Adrenal gland (tissue), 12 donors: ENCODE measurements around the gene RLN3. TPM values are rescaled to one million over a fixed set of nuclear protein-coding genes. Genes with fewer than 3 reads are reported as not detected.

Experiments used
- DNase-seq, 7 donors: peaks; one replicate each; pipeline ENCODE4 v3.0.0-alpha.2; 2019 to 2020
- H3K27ac ChIP-seq, 5 donors: fragments of 200-600 bp; sonication (generic) in 4 of 5; 1 replicate in 3 of 5; 2 replicates in 2 of 5; pipeline versions ENCODE4 v1.5.1 to v1.8.0; 2016 to 2020; ENCODE audit warnings: mild to moderate bottlenecking in 1 of 5
- H3K27me3 ChIP-seq: fragments of 200-600 bp; 2 replicates; pipeline ENCODE4 v1.8.0; 2021
- H3K36me3 ChIP-seq, 2 donors: fragments of 200-600 bp; replicated peaks in 1 of 2; 1 replicate in 1 of 2; 2 replicates in 1 of 2; pipeline versions ENCODE4 v1.5.1 to v1.8.0; 2018 to 2022
- H3K4me1 ChIP-seq, 2 donors: fragments of 200-600 bp; replicated peaks in 1 of 2; 1 replicate in 1 of 2; 2 replicates in 1 of 2; pipeline versions ENCODE4 v1.5.1 to v1.8.0; 2018 to 2021
- H3K4me3 ChIP-seq, 4 donors: fragments of 200-600 bp; sonication (generic) in 3 of 4; one replicate each; pipeline ENCODE4 v1.5.1; 2016 to 2018
- H3K9me3 ChIP-seq, 3 donors: fragments of 200-600 bp; sonication (generic) in 1 of 3; replicated peaks in 1 of 3; 1 replicate in 2 of 3; 2 replicates in 1 of 3; pipeline versions ENCODE4 v1.5.1 to v1.8.0; 2016 to 2021
- CTCF ChIP-seq, 6 experiments: fragments of 450-650 bp in 4 of 6; fragments of 200-600 bp in 2 of 6; sonication (generic) in 1 of 6; IDR thresholded peaks; 1 replicate in 5 of 6; 2 replicates in 1 of 6; pipeline versions ENCODE4 v1.5.1 to v1.8.0; 2016 to 2021; ENCODE audit warnings: antibody characterized with exemption in 6 of 6, mild to moderate bottlenecking in 2 of 6, moderate library complexity in 1 of 6
- POLR2A ChIP-seq, 2 donors: fragments of 450-650 bp; IDR thresholded peaks; one replicate each; pipeline ENCODE4 v1.6.1; 2017; ENCODE audit warnings: antibody characterized with exemption in 2 of 2, mild to moderate bottlenecking in 2 of 2, moderate library complexity in 1 of 2
- WGBS, 4 donors: extraction: QIAGEN DNeasy Blood & Tissue Kit in 2 of 4; methylation state at CpG; one replicate each; pipeline versions ENCODE4 v1.1.5 to v1.1.7; 2013 to 2017; 5-methylcytosine and 5-hydroxymethylcytosine counted together
- intact Hi-C, 2 donors: fragments of 100-400 bp; cut with DNase I; formaldehyde crosslinking; loops; one replicate each; pipeline versions ENCODE4 v1.14.1 to v1.15.0; 2022 to 2023
- polyA plus RNA-seq, 3 donors: library from polyadenylated mRNA; stranded (reverse); fragments of 200-250 nt in 2 of 3; fragments of 350-450 nt in 1 of 3; fragmentation: Illumina TruSeq in 1 of 3; extraction: RNeasy Lipid Tissue Mini Kit (QIAGEN cat#74804) in 1 of 3; gene quantifications; one replicate each; pipeline ENCODE4 v1.2.3, GENCODE V29; 2013 to 2014
- total RNA-seq, 9 donors: library from RNA; depleted of rRNA in 4 of 9; stranded (reverse); fragments of >200 nt in 4 of 9; fragments of 120-200 nt in 1 of 9; fragmentation: NEBNext Ultra II Directional in 1 of 9; extraction: Animal tissue kit (Norgen Biotek cat#: 25700) in 1 of 9; gene quantifications; one replicate each; pipeline versions ENCODE4 v1.1.0 to v1.2.4, GENCODE V29; 2013 to 2023
- donor health status: healthy with polysubstance abuse.
- donor health status: Bipolar disorder and iron deficiency.
- donor health status: DM: yes; HTN: yes; CAD: no.
- donor health status: DM: no; HTN: no; CAD: no.
- donor health status: DM: no; HTN: no; CAD: no.
- donor health status: DM: yes; HTN: yes; CAD: no.

RLN3 gene
- total and polyA plus RNA-seq, 12 donors = not detected

GRCh38 chr19:14073925-14074838 lies 46.2 kb downstream of the RLN3 start:
- Histone ChIP-seq H3K4me1 (peaks cover 20 to 33% of the 10 kb centered on the region in 2 donors), H3K9me3 (no peaks in the 10 kb centered on the region), H3K4me3 (peak overlapping the region; percentile 18 to 71 (median 50)), H3K27me3 (no peaks in the 10 kb centered on the region), H3K36me3 (no peaks in the 10 kb centered on the region), H3K27ac (peak overlapping the region; percentile 60 to 90 (median 79))
- peak in 2 of 7 donors; percentile 43 to 55 for DNase-seq
- WGBS, 4 donors = 2 to 7% (median 6%) methylated on average over 10 to 44 of the region's 44 CpGs
- intact Hi-C loops = loop anchor here in 1 of 2 donors (5.0 kb wide), 1 partner anchor 192 kb away; no protein-coding TSS in a partner anchor
- TF ChIP-seq POLR2A (IDR thresholded peaks at IDR 0.05) = no peak
- no peak for TF ChIP-seq CTCF (IDR thresholded peaks at IDR 0.05)

- no peak overlapping the region for H3K4me3 ChIP-seq
- no peaks in the 10 kb centered on the region for H3K36me3 ChIP-seq
- H3K27me3 ChIP-seq = no peaks in the 10 kb centered on the region
- intact Hi-C loops = no loop called here
- 57 to 76% (median 69%) methylated on average over 2 of the region's 2 CpGs for WGBS, 4 donors
- H3K4me1 ChIP-seq = peaks cover 24 to 31% of the 10 kb centered on the region in 2 donors
- TF ChIP-seq POLR2A (IDR thresholded peaks at IDR 0.05) (no peak), CTCF (IDR thresholded peaks at IDR 0.05) (no peak)
- peak in 1 of 7 donors; percentile 16 for DNase-seq
- H3K27ac ChIP-seq = no peak overlapping the region
- no peaks in the 10 kb centered on the region for H3K9me3 ChIP-seq
Observed at GRCh38 chr19:14078411-14078810, 50.5 kb downstream of the RLN3 start.

Other genes with a start within 250 kb of the RLN3 start
- 10 to 100 TPM in 4 of 9 donors, 1 to 10 TPM in 5; 1.3 to 15.4 (median 9.5) TPM for gene ZSWIM4, start 232.7 kb upstream of the RLN3 start, total RNA-seq
- 1 to 10 TPM; 1.7 to 6.4 (median 3.2) TPM for gene ZSWIM4, start 232.7 kb upstream of the RLN3 start, polyA plus RNA-seq
- gene NANOS3, start 151.0 kb upstream of the RLN3 start, total RNA-seq = 1 to 10 TPM in 1 of 9 donors, under 1 TPM in 1, not detected in 7; 0.28 to 1.9 TPM
- 1 to 10 TPM in 1 of 3 donors, under 1 TPM in 1, not detected in 1; 0.71 to 1.9 TPM for gene NANOS3, start 151.0 kb upstream of the RLN3 start, polyA plus RNA-seq
- gene BRME1, start 122.0 kb upstream of the RLN3 start, total RNA-seq = 1 to 10 TPM in 4 of 9 donors, under 1 TPM in 4, not detected in 1; 0.21 to 1.8 (median 1.2) TPM
- 1 to 10 TPM in 2 of 3 donors, under 1 TPM in 1; 0.26 to 4.5 (median 4.1) TPM for gene BRME1, start 122.0 kb upstream of the RLN3 start, polyA plus RNA-seq
- gene CC2D1A, start 121.9 kb upstream of the RLN3 start, total RNA-seq = 10 to 100 TPM in 8 of 9 donors, 1 to 10 TPM in 1; 9.0 to 38.4 (median 28.8) TPM
- 100 to 1,000 TPM in 1 of 3 donors, 10 to 100 TPM in 2; 10.8 to 125 (median 68.1) TPM for gene CC2D1A, start 121.9 kb upstream of the RLN3 start, polyA plus RNA-seq
- 1 to 10 TPM in 1 of 9 donors, under 1 TPM in 5, not detected in 3; 0.35 to 2.1 (median 0.52) TPM for gene PODNL1, start 89.7 kb upstream of the RLN3 start, total RNA-seq
- gene PODNL1, start 89.7 kb upstream of the RLN3 start, polyA plus RNA-seq = 1 to 10 TPM in 2 of 3 donors, under 1 TPM in 1; 0.15 to 1.7 (median 1.1) TPM
- gene DCAF15, start 75.6 kb upstream of the RLN3 start, total RNA-seq = 10 to 100 TPM in 7 of 9 donors, 1 to 10 TPM in 2; 7.6 to 22.8 (median 12.8) TPM
- gene DCAF15, start 75.6 kb upstream of the RLN3 start, polyA plus RNA-seq = 100 to 1,000 TPM in 1 of 3 donors, 10 to 100 TPM in 1, 1 to 10 TPM in 1; 6.7 to 147 (median 54.1) TPM
- 10 to 100 TPM in 3 of 9 donors, 1 to 10 TPM in 6; 1.5 to 21.4 (median 7.3) TPM for gene RFX1, start 21.8 kb upstream of the RLN3 start, total RNA-seq
- 10 to 100 TPM in 1 of 3 donors, 1 to 10 TPM in 2; 1.4 to 15.4 (median 6.8) TPM for gene RFX1, start 21.8 kb upstream of the RLN3 start, polyA plus RNA-seq
- gene IL27RA, start 3.6 kb downstream of the RLN3 start, total RNA-seq = 1 to 10 TPM; 1.2 to 5.2 (median 3.9) TPM
- 1 to 10 TPM; 1.6 to 3.6 (median 2.5) TPM for gene IL27RA, start 3.6 kb downstream of the RLN3 start, polyA plus RNA-seq
- gene PALM3, start 33.9 kb downstream of the RLN3 start, total RNA-seq = under 1 TPM in 4 of 9 donors, not detected in 5; 0.22 to 0.76 (median 0.66) TPM
- gene PALM3, start 33.9 kb downstream of the RLN3 start, polyA plus RNA-seq = 1 to 10 TPM in 1 of 3 donors, under 1 TPM in 2; 0.18 to 1.9 (median 0.27) TPM
- 10 to 100 TPM in 2 of 9 donors, 1 to 10 TPM in 6, under 1 TPM in 1; 0.78 to 87.9 (median 2.9) TPM for gene MISP3, start 44.6 kb downstream of the RLN3 start, total RNA-seq
- 1 to 10 TPM; 1.7 to 9.8 (median 4.0) TPM for gene MISP3, start 44.6 kb downstream of the RLN3 start, polyA plus RNA-seq
- not detected for gene C19orf67, start 57.6 kb downstream of the RLN3 start, total RNA-seq
- gene C19orf67, start 57.6 kb downstream of the RLN3 start, polyA plus RNA-seq = not detected
- gene SAMD1, start 62.6 kb downstream of the RLN3 start, total RNA-seq = 10 to 100 TPM; 13.2 to 40.6 (median 25.9) TPM
- gene SAMD1, start 62.6 kb downstream of the RLN3 start, polyA plus RNA-seq = 10 to 100 TPM; 10.0 to 41.9 (median 28.4) TPM
- 100 to 1,000 TPM in 8 of 9 donors, 10 to 100 TPM in 1; 74.1 to 457 (median 135) TPM for gene PRKACA, start 89.6 kb downstream of the RLN3 start, total RNA-seq
- 100 to 1,000 TPM; 145 to 352 (median 155) TPM for gene PRKACA, start 89.6 kb downstream of the RLN3 start, polyA plus RNA-seq
- gene ASF1B, start 108.4 kb downstream of the RLN3 start, total RNA-seq = 10 to 100 TPM in 1 of 9 donors, 1 to 10 TPM in 7, under 1 TPM in 1; 0.48 to 17.2 (median 2.4) TPM
- 1 to 10 TPM in 1 of 3 donors, under 1 TPM in 2; 0.72 to 1.6 (median 0.74) TPM for gene ASF1B, start 108.4 kb downstream of the RLN3 start, polyA plus RNA-seq
- gene ADGRL1, start 178.0 kb downstream of the RLN3 start, total RNA-seq = 10 to 100 TPM in 7 of 9 donors, 1 to 10 TPM in 2; 2.7 to 24.4 (median 13.0) TPM
- gene ADGRL1, start 178.0 kb downstream of the RLN3 start, polyA plus RNA-seq = 10 to 100 TPM in 1 of 3 donors, 1 to 10 TPM in 2; 2.2 to 25.7 (median 7.8) TPM